Femur (tissue), 1 donor: ENCODE results near the gene VIPAS39.

ENCODE experiments used
- DNase-seq: peaks from one replicate; pipeline ENCODE4 v3.0.0-alpha.2; 2017

Gene VIPAS39

GRCh38 chr14:77457522-77458248 is at the start of gene VIPAS39, which contains the start of gene AHSA1:
TSS of gene VIPAS39 (minus strand) at chr14:77457601. CDS start at chr14:77454102, 3,499 bp downstream.
TSS of gene AHSA1 (plus strand) at chr14:77458093. CDS start at chr14:77458190, 97 bp downstream.
- peak; percentile 98 for DNase-seq

GRCh38 chr14:77505031-77505430 is 47.6 kb upstream of the VIPAS39 start:
- no peak for DNase-seq

GRCh38 chr14:77503138-77503537 is 45.7 kb upstream of the VIPAS39 start:
- no peak for DNase-seq

GRCh38 chr14:77502109-77502782 is 44.8 kb upstream of the VIPAS39 start:
- no peak for DNase-seq

DNA sequence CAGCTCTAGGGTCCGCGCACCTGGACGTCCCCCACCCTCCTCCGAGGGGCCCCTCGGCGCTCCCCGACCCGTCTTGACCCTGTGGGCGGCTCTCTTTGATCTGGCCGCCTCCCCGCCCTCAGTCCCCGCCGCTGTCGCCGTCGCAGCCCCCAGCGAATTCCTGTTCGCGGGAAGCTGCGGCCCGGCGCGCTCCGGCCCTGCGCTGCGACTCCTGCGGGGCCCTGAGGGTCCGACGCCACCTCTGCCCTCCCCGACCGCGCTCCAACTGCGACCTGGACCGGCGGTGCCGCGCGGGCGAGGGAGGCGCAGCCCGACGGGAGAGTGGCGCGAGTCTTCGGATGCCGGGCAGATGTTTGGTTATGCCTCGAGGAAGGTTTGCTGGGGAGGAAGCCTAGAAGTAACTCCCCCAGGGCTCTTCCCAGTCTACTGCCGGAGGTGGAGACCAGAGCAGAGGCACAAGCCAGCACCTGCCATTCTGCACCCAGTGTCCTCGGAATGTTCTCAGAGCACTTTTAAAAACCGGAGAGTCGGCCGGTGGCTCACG is 41.7 kb upstream of the VIPAS39 start:
- DNase-seq: no peak

DNA sequence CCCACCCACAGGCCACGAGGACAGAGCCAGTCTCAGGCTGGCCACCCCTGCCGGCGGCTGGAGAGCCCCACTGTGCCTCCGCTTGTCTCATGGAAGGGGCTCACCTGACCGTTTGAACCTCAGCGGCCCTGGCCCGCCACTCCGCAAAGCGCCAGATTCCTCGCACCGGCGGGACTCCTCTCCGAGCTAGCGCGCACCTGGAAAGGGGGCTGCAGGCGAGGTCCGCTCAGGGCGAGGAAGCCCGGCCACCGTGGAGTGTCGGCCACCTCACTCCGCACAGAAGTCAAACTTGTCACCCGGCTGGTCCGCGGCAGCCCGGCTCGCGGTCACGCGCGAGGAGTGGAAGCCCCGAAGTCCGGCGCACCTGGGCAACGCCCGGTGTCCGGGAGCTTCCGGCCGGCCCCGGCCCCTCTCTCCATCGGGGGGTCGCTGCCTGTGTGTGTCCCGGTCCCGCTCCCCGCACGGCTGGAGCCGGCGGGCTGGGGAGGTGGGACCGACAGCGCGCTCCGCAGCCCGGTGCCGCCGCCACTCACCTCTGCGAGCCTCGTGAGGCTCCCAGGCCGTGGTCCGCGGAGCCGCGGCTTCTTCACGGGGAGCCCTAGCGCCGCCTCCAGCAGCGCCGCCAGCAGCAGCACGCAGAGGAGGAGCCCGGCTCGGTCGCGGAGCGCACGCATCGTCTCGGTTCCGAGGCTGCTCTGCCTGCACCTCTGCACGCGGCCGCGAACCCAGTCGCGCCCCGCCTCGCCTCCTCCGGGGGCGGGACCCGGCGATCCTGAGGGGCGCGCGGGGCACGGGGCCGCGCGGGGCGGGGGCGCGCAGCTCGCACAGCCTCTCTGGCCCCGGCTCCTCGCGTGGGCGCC is 40.9 kb upstream of the VIPAS39 start, which contains the start of gene ISM2:
TSS of gene ISM2 (minus strand) at position 697 of the 860 bp plus-strand sequence. CDS start at position 674, 23 bp downstream.
- peak; percentile 42 for DNase-seq

DNA sequence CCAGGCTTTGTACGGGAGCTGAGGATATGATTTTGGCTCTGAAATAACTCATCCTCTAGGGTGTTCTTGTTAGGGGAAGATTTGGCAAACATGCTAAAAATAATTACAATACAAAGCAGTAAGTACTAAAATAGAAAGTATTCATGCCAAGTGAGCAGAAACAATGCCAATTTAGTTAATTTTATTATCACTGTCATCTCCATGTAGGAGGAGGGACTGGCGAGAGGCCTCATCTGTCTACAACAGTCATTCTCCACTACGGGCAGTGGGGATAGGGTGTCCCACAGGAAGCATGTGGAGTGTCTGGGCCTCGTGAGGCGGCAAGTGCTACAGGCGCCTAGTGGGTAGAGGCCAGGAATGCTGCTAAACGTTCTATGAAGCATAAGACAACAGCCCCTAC is 37.9 kb upstream of the VIPAS39 start:
- DNase-seq: no peak

DNA sequence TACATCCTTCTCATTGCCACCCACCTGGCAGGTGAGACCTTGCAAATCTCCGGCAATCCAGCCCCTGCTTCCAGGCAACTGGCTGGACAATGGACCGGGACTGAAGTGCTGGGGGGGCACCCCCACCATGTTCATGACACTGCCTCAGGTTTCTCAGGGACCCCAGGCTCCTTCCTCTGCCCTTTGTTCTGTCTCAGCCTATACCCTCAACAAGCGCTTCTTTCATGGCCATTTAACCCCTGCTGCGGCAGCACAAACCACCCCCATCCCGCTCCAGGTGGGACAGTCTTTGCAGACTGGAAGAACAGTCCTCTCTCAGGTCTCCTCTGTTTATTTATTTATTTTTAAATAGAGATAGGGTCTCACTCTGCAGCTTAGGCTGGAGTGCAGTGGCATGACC is 33.7 kb upstream of the VIPAS39 start:
- no peak for DNase-seq

DNA sequence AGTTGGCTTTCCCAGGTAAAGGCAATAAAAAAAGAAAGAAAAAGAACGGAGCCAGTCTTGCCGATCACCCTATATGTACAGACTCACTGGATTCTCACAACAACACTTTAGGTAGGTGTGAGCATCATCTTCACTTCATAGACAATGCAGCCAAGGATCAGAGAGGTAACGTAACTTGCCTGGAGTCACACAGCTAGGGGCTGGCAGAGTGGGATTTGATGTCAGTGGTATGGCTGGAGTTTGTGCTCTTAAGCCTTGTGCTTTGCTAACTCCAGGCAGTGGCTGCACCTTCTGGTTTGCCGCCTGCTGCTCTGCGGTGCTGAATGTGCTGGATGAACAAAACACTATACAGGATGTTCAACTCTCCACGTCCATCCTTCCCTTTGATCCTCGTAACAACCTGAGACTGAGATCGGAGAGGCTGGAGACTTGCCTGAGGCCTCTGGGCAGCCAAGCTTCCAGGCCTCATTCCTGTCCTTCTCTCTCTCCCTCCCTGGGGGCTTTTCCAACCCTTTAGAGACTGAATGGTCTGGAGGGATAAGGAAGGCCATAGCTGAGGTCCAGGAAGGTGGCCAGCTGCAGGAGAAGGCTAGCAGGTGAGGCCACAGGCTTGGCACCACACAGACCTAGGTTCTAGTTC is 33.1 kb upstream of the VIPAS39 start:
- no peak for DNase-seq

GRCh38 chr14:77489041-77489440 is 31.6 kb upstream of the VIPAS39 start:
- DNase-seq: no peak

- no peak for DNase-seq
Measured at GRCh38 chr14:77488558-77488957, 31.2 kb upstream of the VIPAS39 start.

GRCh38 chr14:77485901-77486678 is 28.7 kb upstream of the VIPAS39 start:
- DNase-seq: no peak

DNA sequence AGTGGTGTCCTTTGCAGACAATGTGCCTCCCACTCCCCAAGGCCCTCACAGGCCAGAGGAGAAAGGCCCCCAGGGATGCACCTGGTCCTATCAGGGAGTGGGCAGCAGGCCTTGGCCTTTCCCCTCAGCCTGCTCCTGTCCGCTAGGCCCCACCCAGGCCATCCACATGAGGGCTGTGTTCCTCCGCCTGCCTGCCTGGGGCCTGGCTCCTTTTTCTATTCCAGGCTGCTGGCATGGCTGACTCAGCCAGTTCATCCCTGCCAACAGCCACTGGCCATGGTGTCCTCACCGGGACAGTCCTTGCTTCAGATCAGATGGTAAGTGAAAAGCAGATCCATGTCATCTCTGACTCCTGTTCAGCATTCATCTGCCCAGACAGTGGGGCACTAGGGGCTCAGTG is 27.9 kb upstream of the VIPAS39 start:
- DNase-seq: no peak

DNA sequence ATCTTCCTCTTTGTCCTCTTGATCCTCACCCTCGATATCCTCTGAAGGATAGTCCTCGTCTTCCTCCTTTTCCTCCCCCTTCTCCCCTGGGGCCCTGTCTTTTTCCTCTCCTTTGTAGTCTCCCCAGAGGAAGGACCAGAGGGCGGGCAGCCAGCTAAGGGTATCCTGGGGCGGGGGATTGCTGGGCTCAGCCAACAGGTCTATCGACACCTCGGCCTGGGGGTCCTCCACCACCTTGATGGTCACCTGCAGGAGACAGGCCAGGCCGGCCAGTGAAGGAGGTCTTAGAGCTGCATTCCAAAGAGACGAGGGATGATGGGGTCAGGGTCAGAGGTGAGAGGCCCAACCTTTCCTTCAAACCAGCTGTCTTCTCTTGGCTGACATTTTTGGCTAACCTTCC is 25.0 kb upstream of the VIPAS39 start:
- no peak for DNase-seq

DNA sequence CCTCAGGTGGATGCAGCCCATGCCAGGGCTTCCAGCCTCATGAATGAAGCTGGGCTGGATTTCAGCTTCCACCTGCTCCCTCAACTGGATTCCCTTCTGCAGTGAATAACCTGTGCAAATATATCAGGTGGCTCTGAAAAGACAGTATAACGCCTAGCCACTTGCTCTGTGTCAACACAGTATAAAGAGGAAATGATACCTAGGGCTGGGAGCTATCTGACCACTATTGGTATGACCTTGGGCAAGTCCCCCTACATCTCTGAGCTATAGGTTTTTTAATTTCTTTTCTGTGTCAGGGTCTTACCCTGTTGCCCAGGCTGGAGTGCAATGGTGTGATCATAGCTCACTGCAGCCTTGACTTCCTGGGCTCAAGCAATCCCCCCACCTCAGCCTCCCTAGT is 21.4 kb upstream of the VIPAS39 start:
- no peak for DNase-seq

GRCh38 chr14:77478029-77478428 is 20.6 kb upstream of the VIPAS39 start:
- no peak for DNase-seq

DNA sequence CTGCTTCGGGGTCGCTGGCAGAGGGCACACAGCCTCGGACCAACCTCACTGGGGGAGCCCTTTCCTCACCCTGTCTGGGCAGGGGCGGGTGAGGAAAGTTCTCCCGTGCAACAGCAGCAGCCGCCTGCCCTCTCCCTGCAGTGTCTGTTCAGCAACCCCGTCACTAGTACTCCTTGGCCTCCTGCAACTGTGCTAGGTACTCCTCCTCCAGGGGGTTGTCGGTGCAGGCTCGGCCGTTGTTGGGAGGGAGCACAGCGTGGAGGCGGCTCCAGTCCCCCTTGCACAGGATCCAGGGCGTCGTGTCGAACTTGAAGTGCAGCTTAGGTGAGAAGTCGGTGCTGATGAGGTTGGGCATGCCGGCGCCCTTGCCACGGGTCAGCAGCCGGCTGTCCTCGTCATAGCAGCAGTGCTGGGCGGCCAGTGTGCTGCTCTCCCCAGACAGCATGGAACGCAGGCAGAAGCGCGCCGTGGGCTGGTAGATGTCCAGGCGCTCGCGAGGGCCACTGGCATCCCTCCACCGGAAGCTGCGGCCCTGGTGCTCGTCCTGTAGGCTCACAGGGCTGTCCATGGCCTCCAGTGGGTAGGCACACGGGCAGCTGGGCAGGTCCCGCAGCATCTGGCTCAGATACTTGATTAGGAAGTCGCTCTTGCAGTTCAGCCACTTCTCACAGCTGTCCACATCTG is 18.2 kb upstream of the VIPAS39 start:
- DNase-seq: no peak

DNA sequence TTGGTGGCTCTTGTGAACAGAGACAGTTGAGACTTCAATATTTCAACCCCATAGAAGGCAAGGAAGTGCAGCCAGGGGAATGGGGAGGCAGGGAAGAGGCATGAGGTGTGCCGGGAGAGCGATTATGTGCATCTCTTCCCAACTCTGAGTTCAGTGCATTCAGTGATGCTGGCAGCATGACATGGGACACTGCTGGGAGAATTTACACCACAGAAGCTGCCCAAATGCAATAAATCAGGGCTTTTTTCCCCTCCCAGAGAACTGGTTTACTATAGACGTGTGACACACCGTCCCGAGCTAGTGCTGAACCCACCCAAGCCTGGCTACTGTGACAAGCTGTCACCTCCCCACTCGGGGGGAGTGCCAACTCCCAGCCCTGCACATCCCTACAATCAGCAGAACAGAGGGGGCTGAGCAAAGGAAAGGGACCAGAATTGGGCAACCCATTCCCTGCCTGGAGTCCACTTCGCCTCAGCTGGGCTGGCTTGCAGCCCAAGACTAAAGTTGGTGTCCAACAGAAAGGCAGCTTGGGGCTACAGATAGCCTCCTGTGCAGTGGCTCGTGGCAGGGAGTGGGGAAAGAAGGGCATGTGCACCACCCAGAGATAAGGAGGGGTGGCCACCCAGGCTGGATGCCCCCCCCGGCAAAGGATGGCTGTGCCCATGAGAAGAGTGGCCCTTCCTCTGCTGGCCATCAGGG is 17.2 kb upstream of the VIPAS39 start:
- no peak for DNase-seq

GRCh38 chr14:77473921-77474320 is 16.5 kb upstream of the VIPAS39 start:
- no peak for DNase-seq

GRCh38 chr14:77470224-77470870 is 12.9 kb upstream of the VIPAS39 start:
- no peak for DNase-seq
